Frontal cortex (tissue), 4 donors: Measurements from ENCODE around the gene IGSF5. TPM values are rescaled to one million over a fixed set of nuclear protein-coding genes. Genes with fewer than 3 reads are reported as not detected.
A peak's percentile ranks its signal among the peaks of the same experiment; 100 is the strongest.
"Not testable (repeated sequence)": the region's sequence is repeated elsewhere in the genome, so short reads cannot be mapped to it uniquely, and the experiment has no call there.

Experiments used
- DNase-seq, 2 donors: peaks; one replicate each; pipeline ENCODE4 v3.0.0; 2012; ENCODE audit warnings: low spot score in 2 of 2
- FAIRE-seq: peaks from 2 replicates; lab custom pipeline; 2012; peaks lifted over from hg19 to GRCh38; lab: Jason Lieb, UNC
- total RNA-seq: library from RNA; depleted of rRNA; stranded (reverse); fragments of >200 nt; gene quantifications from one replicate; pipeline ENCODE4 v1.2.3, GENCODE V29; 2014
- donor health status: control.
- donor health status: control.
- donor health status: control.

IGSF5 gene
- total RNA-seq, 1 donor from 2014 or later = 1.2 TPM

- no peak for FAIRE-seq
- no peak for DNase-seq
Measured at GRCh38 chr21:39737376-39738000, 7.5 kb upstream of the IGSF5 start.

GRCh38 chr21:39738566-39738965 is 6.4 kb upstream of the IGSF5 start:
- FAIRE-seq (no peak), DNase-seq (no peak)

GRCh38 chr21:39739531-39739930 is 5.5 kb upstream of the IGSF5 start:
- not testable (repeated sequence) for FAIRE-seq, DNase-seq

- not testable (repeated sequence) for FAIRE-seq, DNase-seq
Measured at GRCh38 chr21:39742561-39742960, 2.4 kb upstream of the IGSF5 start.

- not testable (repeated sequence) for FAIRE-seq
Measured at GRCh38 chr21:39745332-39745731, 349 bp downstream of the IGSF5 start.

GRCh38 chr21:39750670-39751069 is 5.7 kb downstream of the IGSF5 start:
- no peak for FAIRE-seq

More at GRCh38 chr21:39745332-39745731, 349 bp downstream of the IGSF5 start:
- not testable (repeated sequence) for DNase-seq

GRCh38 chr21:39754811-39755210 is 9.8 kb downstream of the IGSF5 start:
- FAIRE-seq (no peak), DNase-seq (no peak)

More at GRCh38 chr21:39750670-39751069, 5.7 kb downstream of the IGSF5 start:
- DNase-seq = no peak

GRCh38 chr21:39756285-39756684 is 11.3 kb downstream of the IGSF5 start:
- FAIRE-seq (no peak), DNase-seq (no peak)

GRCh38 chr21:39763272-39763970 is 18.4 kb downstream of the IGSF5 start:
- FAIRE-seq = no peak
- no peak for DNase-seq

- DNase-seq (no peak), FAIRE-seq (no peak)
Measured at GRCh38 chr21:39774227-39774626, 29.2 kb downstream of the IGSF5 start.

GRCh38 chr21:39775816-39776215 is 30.8 kb downstream of the IGSF5 start:
- DNase-seq = no peak
- no peak for FAIRE-seq

- DNase-seq = no peak
Measured at GRCh38 chr21:39776589-39776988, 31.6 kb downstream of the IGSF5 start.

GRCh38 chr21:39781331-39781730 is 36.3 kb downstream of the IGSF5 start:
- DNase-seq (no peak), FAIRE-seq (no peak)

More at GRCh38 chr21:39776589-39776988, 31.6 kb downstream of the IGSF5 start:
- no peak for FAIRE-seq

- DNase-seq (peak; percentile 18 to 71), FAIRE-seq (no peak)
Measured at GRCh38 chr21:39788383-39788782, 43.4 kb downstream of the IGSF5 start.

GRCh38 chr21:39796466-39796865 is 51.5 kb downstream of the IGSF5 start:
- DNase-seq = no peak
- FAIRE-seq = no peak

- FAIRE-seq (no peak), DNase-seq (peak in 1 of 2 donors; percentile 8)
Measured at GRCh38 chr21:39799178-39799577, 54.2 kb downstream of the IGSF5 start.

- DNase-seq (no peak), FAIRE-seq (no peak)
Measured at GRCh38 chr21:39800311-39800710, 55.3 kb downstream of the IGSF5 start.

- FAIRE-seq (no peak), DNase-seq (no peak)
Measured at GRCh38 chr21:39802217-39802616, 57.2 kb downstream of the IGSF5 start.

- FAIRE-seq = no peak
- no peak for DNase-seq
Measured at GRCh38 chr21:39803393-39803792, 58.4 kb downstream of the IGSF5 start.

GRCh38 chr21:39804240-39804639 is 59.3 kb downstream of the IGSF5 start:
- DNase-seq = no peak
- FAIRE-seq = no peak

GRCh38 chr21:39805983-39806382 is 61.0 kb downstream of the IGSF5 start:
- DNase-seq = no peak
- FAIRE-seq = no peak
